ENCODE results near the gene BLCAP. TPM values are rescaled to one million over a fixed set of nuclear protein-coding genes. Genes with fewer than 3 reads are reported as not detected.
A peak's percentile ranks its signal among the peaks of the same experiment; 100 is the strongest.

The BLCAP gene
- total and polyA plus RNA-seq, 4 donors, result 35.2 to 68.7 (median 41.7) TPM

GRCh38 chr20:37504404-37505096, 23.1 kb downstream of the BLCAP start:
- WGBS, 2 donors, result 59 to 65% methylated on average over 3 of the region's 3 CpGs
- ATAC-seq (ENCODE audit: low FRiP score), result no peak
- intact Hi-C loops (cut with DNase I), result no loop called here
- Histone ChIP-seq H3K4me3 (ENCODE audit: low read length in 2 of 2) (no peak overlapping the region), H3K27me3 (ENCODE audit: control insufficient read depth in 1 of 2, insufficient read depth in 2 of 2, low read length in 1 of 2) (no peaks in the 10 kb centered on the region), H3K27ac (ENCODE audit: low read depth in 1 of 2, low read length in 2 of 2) (no peak overlapping the region), H3K4me1 (ENCODE audit: control insufficient read depth in 1 of 2, insufficient read depth in 2 of 2, low read length in 2 of 2) (no peaks in the 10 kb centered on the region), H3K36me3 (ENCODE audit: control insufficient read depth in 1 of 2, insufficient read depth in 2 of 2, low read length in 1 of 2) (no peaks in the 10 kb centered on the region), H3K9me3 (ENCODE audit: control insufficient read depth, low read length) (no peaks in the 10 kb centered on the region)
- DNase-seq, result no peak

GRCh38 chr20:37503256-37503927, 24.3 kb downstream of the BLCAP start:
- Histone ChIP-seq H3K27me3 (ENCODE audit: control insufficient read depth in 1 of 2, insufficient read depth in 2 of 2, low read length in 1 of 2) (no peaks in the 10 kb centered on the region), H3K27ac (ENCODE audit: low read depth in 1 of 2, low read length in 2 of 2) (no peak overlapping the region), H3K36me3 (ENCODE audit: control insufficient read depth in 1 of 2, insufficient read depth in 2 of 2, low read length in 1 of 2) (no peaks in the 10 kb centered on the region), H3K9me3 (ENCODE audit: control insufficient read depth, low read length) (no peaks in the 10 kb centered on the region), H3K4me1 (ENCODE audit: control insufficient read depth in 1 of 2, insufficient read depth in 2 of 2, low read length in 2 of 2) (no peaks in the 10 kb centered on the region), H3K4me3 (ENCODE audit: low read length in 2 of 2) (no peak overlapping the region)
- intact Hi-C loops (cut with DNase I), result no loop called here
- DNase-seq, result no peak
- 72 to 80% methylated on average over 3 of the region's 3 CpGs for WGBS, 2 donors
- ATAC-seq (ENCODE audit: low FRiP score), result peak; percentile 11

GRCh38 chr20:37502654-37503053, 25.0 kb downstream of the BLCAP start:
- no peaks in the 10 kb centered on the region for H3K27me3 ChIP-seq (ENCODE audit: control insufficient read depth in 1 of 2, insufficient read depth in 2 of 2, low read length in 1 of 2)
- no peak overlapping the region for H3K27ac ChIP-seq (ENCODE audit: low read depth in 1 of 2, low read length in 2 of 2)
- intact Hi-C loops (cut with DNase I), result no loop called here
- H3K36me3 ChIP-seq (ENCODE audit: control insufficient read depth in 1 of 2, insufficient read depth in 2 of 2, low read length in 1 of 2), result no peaks in the 10 kb centered on the region
- no peak for DNase-seq
- ATAC-seq (ENCODE audit: low FRiP score), result no peak
- no peak overlapping the region for H3K4me3 ChIP-seq (ENCODE audit: low read length in 2 of 2)
- WGBS, 2 donors, result 89 to 91% methylated on average over 2 of the region's 2 CpGs
- no peaks in the 10 kb centered on the region for H3K9me3 ChIP-seq (ENCODE audit: control insufficient read depth, low read length)
- H3K4me1 ChIP-seq (ENCODE audit: control insufficient read depth in 1 of 2, insufficient read depth in 2 of 2, low read length in 2 of 2), result no peaks in the 10 kb centered on the region

- Histone ChIP-seq H3K9me3 (ENCODE audit: control insufficient read depth, low read length) (no peaks in the 10 kb centered on the region), H3K4me3 (ENCODE audit: low read length in 2 of 2) (no peak overlapping the region), H3K27me3 (ENCODE audit: control insufficient read depth in 1 of 2, insufficient read depth in 2 of 2, low read length in 1 of 2) (no peaks in the 10 kb centered on the region), H3K4me1 (ENCODE audit: control insufficient read depth in 1 of 2, insufficient read depth in 2 of 2, low read length in 2 of 2) (no peaks in the 10 kb centered on the region), H3K36me3 (ENCODE audit: control insufficient read depth in 1 of 2, insufficient read depth in 2 of 2, low read length in 1 of 2) (no peaks in the 10 kb centered on the region), H3K27ac (ENCODE audit: low read depth in 1 of 2, low read length in 2 of 2) (no peak overlapping the region)
- intact Hi-C loops (cut with DNase I), result no loop called here
- 79 to 81% methylated on average over 7 of the region's 7 CpGs for WGBS, 2 donors
- DNase-seq (no peak), ATAC-seq (ENCODE audit: low FRiP score) (no peak)
These were observed 25.7 kb downstream of the BLCAP start for GRCh38 chr20:37501940-37502339.

GRCh38 chr20:37500311-37500710, 27.4 kb downstream of the BLCAP start:
- 90 to 92% methylated on average over 7 of the region's 7 CpGs for WGBS, 2 donors
- H3K27me3 ChIP-seq (ENCODE audit: control insufficient read depth in 1 of 2, insufficient read depth in 2 of 2, low read length in 1 of 2), result no peaks in the 10 kb centered on the region
- no peaks in the 10 kb centered on the region for H3K4me1 ChIP-seq (ENCODE audit: control insufficient read depth in 1 of 2, insufficient read depth in 2 of 2, low read length in 2 of 2)
- no peaks in the 10 kb centered on the region for H3K9me3 ChIP-seq (ENCODE audit: control insufficient read depth, low read length)
- no peak for ATAC-seq (ENCODE audit: low FRiP score)
- DNase-seq, result no peak
- no peak overlapping the region for H3K27ac ChIP-seq (ENCODE audit: low read depth in 1 of 2, low read length in 2 of 2)
- H3K36me3 ChIP-seq (ENCODE audit: control insufficient read depth in 1 of 2, insufficient read depth in 2 of 2, low read length in 1 of 2), result no peaks in the 10 kb centered on the region
- H3K4me3 ChIP-seq (ENCODE audit: low read length in 2 of 2), result no peak overlapping the region
- intact Hi-C loops (cut with DNase I), result no loop called here

DNA sequence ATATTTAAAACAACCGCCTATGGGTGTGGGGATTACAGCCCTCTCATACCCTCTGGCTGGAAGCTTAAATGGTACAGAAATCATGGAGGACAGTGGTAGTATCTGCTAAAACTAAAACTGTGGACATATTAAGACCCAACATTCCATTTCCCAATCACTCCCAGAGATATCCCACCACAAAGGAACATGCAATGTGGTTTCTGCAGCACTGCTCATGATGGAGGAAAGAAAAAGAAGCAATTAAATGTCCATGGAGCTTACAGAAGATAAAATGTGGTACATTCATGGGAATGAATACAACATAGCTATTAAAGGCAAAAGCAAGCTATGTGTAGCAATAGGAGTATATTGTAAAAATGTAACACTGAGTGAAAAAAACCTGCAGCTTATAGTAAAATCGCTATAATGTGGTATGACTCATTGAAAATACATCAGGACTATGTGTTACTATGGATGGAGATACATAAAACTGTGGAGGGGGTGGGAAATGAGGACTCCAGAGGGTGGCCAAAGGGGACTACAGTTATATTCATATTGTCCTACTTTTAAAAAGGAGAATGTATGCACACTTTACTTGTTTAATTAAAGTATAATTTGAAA, 29.5 kb downstream of the BLCAP start:
- WGBS, 2 donors, result 56 to 59% methylated on average over 2 of the region's 2 CpGs
- H3K4me1 ChIP-seq (ENCODE audit: control insufficient read depth in 1 of 2, insufficient read depth in 2 of 2, low read length in 2 of 2), result no peaks in the 10 kb centered on the region
- no peak for ATAC-seq (ENCODE audit: low FRiP score)
- H3K36me3 ChIP-seq (ENCODE audit: control insufficient read depth in 1 of 2, insufficient read depth in 2 of 2, low read length in 1 of 2), result peaks cover 0 to 1% of the 10 kb centered on the region in 2 donors
- no peak for DNase-seq
- intact Hi-C loops (cut with DNase I), result no loop called here
- H3K9me3 ChIP-seq (ENCODE audit: control insufficient read depth, low read length), result no peaks in the 10 kb centered on the region
- no peaks in the 10 kb centered on the region for H3K27me3 ChIP-seq (ENCODE audit: control insufficient read depth in 1 of 2, insufficient read depth in 2 of 2, low read length in 1 of 2)
- H3K27ac ChIP-seq (ENCODE audit: low read depth in 1 of 2, low read length in 2 of 2), result no peak overlapping the region
- H3K4me3 ChIP-seq (ENCODE audit: low read length in 2 of 2), result no peak overlapping the region

DNA sequence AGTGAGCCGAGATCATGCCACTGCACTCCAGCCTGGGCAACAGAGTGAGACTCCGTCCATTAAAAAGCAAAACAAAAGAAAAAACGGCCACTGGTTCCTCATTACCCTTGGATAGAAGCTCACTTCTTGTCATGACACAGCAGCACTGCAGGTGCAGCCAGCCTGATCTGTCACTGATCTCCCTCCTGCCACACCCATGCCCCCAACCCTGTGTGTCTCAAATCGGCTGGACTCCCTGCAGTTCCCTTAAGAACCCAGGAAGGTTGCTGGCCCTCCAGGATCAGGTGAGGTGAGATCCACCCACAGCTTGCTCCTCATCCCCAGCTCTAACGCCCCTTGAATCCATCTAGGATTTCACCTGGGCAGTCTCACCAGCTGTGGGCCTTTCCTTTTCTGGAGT, 32.9 kb downstream of the BLCAP start:
- peaks cover 0 to 1% of the 10 kb centered on the region in 2 donors for H3K36me3 ChIP-seq (ENCODE audit: control insufficient read depth in 1 of 2, insufficient read depth in 2 of 2, low read length in 1 of 2)
- no peak overlapping the region for H3K4me3 ChIP-seq (ENCODE audit: low read length in 2 of 2)
- H3K27ac ChIP-seq (ENCODE audit: low read depth in 1 of 2, low read length in 2 of 2), result no peak overlapping the region
- H3K4me1 ChIP-seq (ENCODE audit: control insufficient read depth in 1 of 2, insufficient read depth in 2 of 2, low read length in 2 of 2), result no peaks in the 10 kb centered on the region
- WGBS, 2 donors, result 85 to 91% methylated on average over 5 of the region's 5 CpGs
- peaks cover 2% of the 10 kb centered on the region for H3K9me3 ChIP-seq (ENCODE audit: control insufficient read depth, low read length)
- no peaks in the 10 kb centered on the region for H3K27me3 ChIP-seq (ENCODE audit: control insufficient read depth in 1 of 2, insufficient read depth in 2 of 2, low read length in 1 of 2)
- intact Hi-C loops (cut with DNase I), result no loop called here
- DNase-seq (no peak), ATAC-seq (ENCODE audit: low FRiP score) (no peak)

DNA sequence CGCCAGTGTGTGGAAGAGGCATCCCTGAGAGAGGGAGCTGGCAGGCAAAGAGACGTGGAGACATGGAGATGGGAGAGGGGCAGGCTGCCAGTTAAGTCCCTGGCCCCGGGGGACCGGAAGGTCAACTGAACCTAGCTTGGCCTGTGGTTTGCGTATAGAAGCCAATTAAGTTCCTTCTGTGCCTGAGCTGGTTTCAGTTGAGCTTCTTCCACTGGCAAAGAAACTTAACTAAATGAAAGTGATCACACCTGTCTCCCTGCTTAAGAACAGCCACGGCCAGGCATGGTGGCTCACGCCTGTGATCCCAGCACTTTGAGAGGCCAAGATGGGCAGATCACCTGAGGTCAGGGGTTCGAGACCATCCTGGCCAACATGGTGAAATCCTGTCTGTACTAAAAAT, 33.4 kb downstream of the BLCAP start:
- Histone ChIP-seq H3K4me3 (ENCODE audit: low read length in 2 of 2) (no peak overlapping the region), H3K9me3 (ENCODE audit: control insufficient read depth, low read length) (peaks cover 2% of the 10 kb centered on the region), H3K4me1 (ENCODE audit: control insufficient read depth in 1 of 2, insufficient read depth in 2 of 2, low read length in 2 of 2) (no peaks in the 10 kb centered on the region), H3K27me3 (ENCODE audit: control insufficient read depth in 1 of 2, insufficient read depth in 2 of 2, low read length in 1 of 2) (no peaks in the 10 kb centered on the region), H3K27ac (ENCODE audit: low read depth in 1 of 2, low read length in 2 of 2) (no peak overlapping the region), H3K36me3 (ENCODE audit: control insufficient read depth in 1 of 2, insufficient read depth in 2 of 2, low read length in 1 of 2) (peaks cover 0 to 1% of the 10 kb centered on the region in 2 donors)
- intact Hi-C loops (cut with DNase I), result no loop called here
- DNase-seq, result no peak
- WGBS, 2 donors, result 91 to 93% methylated on average over 8 of the region's 8 CpGs
- no peak for ATAC-seq (ENCODE audit: low FRiP score)

DNA sequence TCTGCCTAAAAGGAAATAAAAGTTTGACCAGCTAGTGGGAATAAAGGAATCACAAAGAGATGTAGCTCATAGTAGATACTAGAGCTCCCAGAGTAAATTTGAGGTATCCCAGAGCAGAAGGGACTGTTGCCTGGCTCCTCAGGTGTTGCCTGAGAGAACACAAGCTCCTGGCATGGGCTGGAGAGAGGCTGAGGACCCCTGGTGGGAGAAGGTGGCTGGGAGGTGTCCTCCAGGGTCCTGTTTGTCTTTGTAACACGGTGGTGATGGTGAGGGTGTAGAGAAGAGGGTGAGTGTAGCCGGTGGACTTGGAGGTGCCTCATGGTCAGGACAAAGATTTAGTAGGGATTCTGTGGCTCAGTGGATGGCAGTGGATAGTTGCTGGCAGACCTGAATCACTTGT, 34.7 kb downstream of the BLCAP start:
- H3K4me1 ChIP-seq (ENCODE audit: control insufficient read depth in 1 of 2, insufficient read depth in 2 of 2, low read length in 2 of 2), result no peaks in the 10 kb centered on the region
- peaks cover 2% of the 10 kb centered on the region for H3K9me3 ChIP-seq (ENCODE audit: control insufficient read depth, low read length)
- H3K36me3 ChIP-seq (ENCODE audit: control insufficient read depth in 1 of 2, insufficient read depth in 2 of 2, low read length in 1 of 2), result peaks cover 0 to 1% of the 10 kb centered on the region in 2 donors
- DNase-seq (no peak), ATAC-seq (ENCODE audit: low FRiP score) (no peak)
- no peak overlapping the region for H3K4me3 ChIP-seq (ENCODE audit: low read length in 2 of 2)
- no peak overlapping the region for H3K27ac ChIP-seq (ENCODE audit: low read depth in 1 of 2, low read length in 2 of 2)
- H3K27me3 ChIP-seq (ENCODE audit: control insufficient read depth in 1 of 2, insufficient read depth in 2 of 2, low read length in 1 of 2), result no peaks in the 10 kb centered on the region
- WGBS, 2 donors, result 72 to 81% methylated on average over 2 of the region's 2 CpGs
- intact Hi-C loops (cut with DNase I), result no loop called here
